Sigmoid colon (tissue), 7 donors: Measurements from ENCODE around the gene MATN4. TPM values are rescaled to one million over a fixed set of nuclear protein-coding genes. Genes with fewer than 3 reads are reported as not detected.

ENCODE experiments used
- DNase-seq: peaks from one replicate; pipeline ENCODE4 v3.0.0-alpha.2; 2019
- H3K27ac ChIP-seq, 4 donors: fragments of 200-600 bp; sonication (generic); one replicate each; pipeline ENCODE4 v1.5.1; 2016 to 2019; ENCODE audit warnings: mild to moderate bottlenecking in 1 of 4
- H3K27me3 ChIP-seq, 3 donors: fragments of 200-600 bp; sonication (generic); one replicate each; pipeline ENCODE4 v1.5.1; 2019; ENCODE audit warnings: mild to moderate bottlenecking in 1 of 3
- H3K36me3 ChIP-seq, 4 donors: fragments of 200-600 bp; sonication (generic); one replicate each; pipeline ENCODE4 v1.5.1; 2016 to 2019
- H3K4me1 ChIP-seq, 4 donors: fragments of 200-600 bp; sonication (generic); one replicate each; pipeline ENCODE4 v1.5.1; 2017 to 2019
- H3K4me3 ChIP-seq, 4 donors: fragments of 200-600 bp; sonication (generic); one replicate each; pipeline ENCODE4 v1.5.1; 2017 to 2019; ENCODE audit warnings: mild to moderate bottlenecking in 2 of 4, moderate library complexity in 1 of 4
- H3K9me3 ChIP-seq, 4 donors: fragments of 200-600 bp in 3 of 4; sonication (generic) in 3 of 4; one replicate each; pipeline versions ENCODE4 v1.5.1 to v1.6.1; 2013 to 2019
- CTCF ChIP-seq, 4 experiments: fragments of 450-650 bp in 3 of 4; fragments of 200-600 bp in 1 of 4; IDR thresholded peaks; one replicate each; pipeline ENCODE4 v1.5.1; 2016 to 2019; ENCODE audit warnings: antibody characterized with exemption in 4 of 4, mild to moderate bottlenecking in 3 of 4, moderate library complexity in 2 of 4
- EP300 ChIP-seq, 4 donors: sonication (generic); formaldehyde crosslinking; IDR thresholded peaks; one replicate each; pipeline ENCODE4 v1.6.1; 2017; ENCODE audit warnings: antibody characterized with exemption in 4 of 4
- POLR2A ChIP-seq, 2 donors: fragments of 450-650 bp; IDR thresholded peaks; one replicate each; pipeline ENCODE4 v1.6.1; 2016; ENCODE audit warnings: antibody characterized with exemption in 2 of 2, mild to moderate bottlenecking in 2 of 2, moderate library complexity in 2 of 2
- POLR2AphosphoS5 ChIP-seq, 4 donors: sonication (generic); formaldehyde crosslinking; IDR thresholded peaks; one replicate each; pipeline ENCODE4 v1.6.1; 2017; ENCODE audit warnings: antibody characterized with exemption in 4 of 4
- WGBS, 2 donors: extraction: QIAGEN DNeasy Blood & Tissue Kit; methylation state at CpG; one replicate each; pipeline ENCODE4 v1.1.7; 2013; 5-methylcytosine and 5-hydroxymethylcytosine counted together
- intact Hi-C: fragments of 100-400 bp; cut with DNase I; formaldehyde crosslinking; loops from one replicate; pipeline ENCODE4 v1.15.1; 2023
- polyA plus RNA-seq, 3 donors: library from polyadenylated mRNA; stranded (reverse); fragments of 200-250 nt; gene quantifications; one replicate each; pipeline ENCODE4 v1.2.3, GENCODE V29; 2013
- total RNA-seq, 4 donors: library from RNA; depleted of rRNA; stranded (reverse); fragments of >200 nt; gene quantifications; one replicate each; pipeline ENCODE4 v1.1.0, GENCODE V29; 2016
- donor health status: healthy with polysubstance abuse.
- donor health status: Bipolar disorder and iron deficiency.
- donor health status: healthy.

Gene MATN4
- total and polyA plus RNA-seq, 7 donors, result 0.17 TPM; not detected in 6

DNA sequence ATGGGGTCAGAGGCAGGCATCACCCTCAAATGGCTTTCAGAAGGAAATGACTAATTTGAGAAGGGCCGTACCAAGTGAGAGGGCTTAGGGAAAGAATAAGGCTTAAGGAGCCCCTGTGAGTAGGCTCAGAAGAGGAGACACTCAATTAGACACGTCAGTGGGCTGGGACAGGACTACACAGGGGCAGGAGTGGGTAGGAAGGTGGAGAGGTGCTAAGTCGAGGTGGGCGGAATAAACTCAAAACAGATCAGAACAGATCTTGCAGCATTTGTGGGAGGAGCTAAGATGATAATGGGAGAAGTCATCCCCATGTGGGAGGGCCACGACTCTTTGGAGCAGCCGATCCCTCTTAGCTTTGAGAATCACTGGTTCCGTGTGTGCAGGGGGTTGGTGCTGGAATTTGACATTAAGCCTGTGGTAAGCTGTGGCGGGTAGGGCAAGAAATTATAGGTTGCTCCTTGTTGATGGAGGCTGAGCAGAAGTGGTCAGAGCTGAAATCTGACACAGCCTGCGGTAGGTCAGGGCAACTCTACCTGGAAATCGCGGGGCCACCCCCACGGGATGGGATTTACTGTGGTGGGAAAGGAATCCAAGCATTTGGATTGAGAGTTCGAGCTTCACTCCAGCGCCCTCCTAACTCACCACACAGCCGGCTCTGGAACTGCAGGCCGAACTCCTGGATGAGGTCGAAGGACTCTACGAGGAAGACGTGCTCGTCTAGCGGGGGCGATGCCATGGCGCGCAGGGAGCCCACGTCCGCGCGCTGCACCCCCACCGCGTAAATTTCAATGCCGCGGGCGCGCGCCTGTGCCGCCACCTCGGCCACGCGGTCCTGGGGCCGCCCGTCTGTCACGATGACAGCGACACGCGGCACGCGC is 4.3 kb downstream of the MATN4 start:
- TF ChIP-seq EP300 (IDR thresholded peaks at IDR 0.05) (no peak), POLR2A (IDR thresholded peaks at IDR 0.05) (no peak), POLR2AphosphoS5 (IDR thresholded peaks at IDR 0.05) (no peak), CTCF (IDR thresholded peaks at IDR 0.05) (no peak)
- Histone ChIP-seq H3K4me1 (peaks cover 0 to 8% (median 3%) of the 10 kb centered on the region in 4 donors), H3K4me3 (no peak overlapping the region), H3K27me3 (peaks cover 5 to 41% (median 26%) of the 10 kb centered on the region in 3 donors), H3K9me3 (no peaks in the 10 kb centered on the region), H3K27ac (no peak overlapping the region), H3K36me3 (no peaks in the 10 kb centered on the region)
- DNase-seq, result no peak
- 47 to 70% methylated on average over 47 of the region's 47 CpGs for WGBS, 2 donors
- intact Hi-C loops, result no loop called here

DNA sequence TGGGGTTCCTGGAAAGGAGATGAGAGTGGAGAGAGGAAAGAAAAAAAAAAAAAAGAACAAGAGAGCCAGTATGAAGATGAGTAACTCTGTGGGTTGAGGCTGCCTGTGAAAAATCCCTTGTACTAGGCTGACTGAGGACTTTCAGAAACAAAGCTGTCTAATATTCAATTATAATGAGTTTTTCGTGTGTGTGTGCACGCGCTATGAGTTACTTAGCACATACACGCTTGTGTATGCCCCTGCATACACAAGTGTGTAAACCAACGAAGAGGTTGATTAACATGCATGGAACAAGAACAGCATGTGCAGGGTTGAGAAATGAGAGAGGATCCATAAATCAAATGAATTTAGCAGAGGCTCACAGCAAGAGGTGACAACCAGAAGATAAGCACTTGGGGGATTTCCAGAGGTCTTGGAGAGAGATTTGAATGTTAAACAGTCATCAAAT is 6.3 kb downstream of the MATN4 start:
- no peak for DNase-seq
- intact Hi-C loops, result no loop called here
- H3K27ac ChIP-seq, result no peak overlapping the region
- 89% methylated on average over 5 of the region's 5 CpGs for WGBS, 2 donors
- TF ChIP-seq POLR2AphosphoS5 (IDR thresholded peaks at IDR 0.05) (no peak), EP300 (IDR thresholded peaks at IDR 0.05) (no peak), POLR2A (IDR thresholded peaks at IDR 0.05) (no peak), CTCF (IDR thresholded peaks at IDR 0.05) (no peak)
- H3K36me3 ChIP-seq, result no peaks in the 10 kb centered on the region
- H3K4me3 ChIP-seq, result no peak overlapping the region
- peaks cover 5 to 41% (median 24%) of the 10 kb centered on the region in 3 donors for H3K27me3 ChIP-seq
- no peaks in the 10 kb centered on the region for H3K9me3 ChIP-seq
- peaks cover 0 to 7% (median 3%) of the 10 kb centered on the region in 4 donors for H3K4me1 ChIP-seq

GRCh38 chr20:45300961-45301360 is 7.1 kb downstream of the MATN4 start:
- TF ChIP-seq POLR2A (IDR thresholded peaks at IDR 0.05), result no peak
- no peak for TF ChIP-seq EP300 (IDR thresholded peaks at IDR 0.05)
- TF ChIP-seq CTCF (IDR thresholded peaks at IDR 0.05), result no peak
- TF ChIP-seq POLR2AphosphoS5 (IDR thresholded peaks at IDR 0.05), result no peak
- WGBS, 2 donors, result 46 to 55% methylated on average over 4 of the region's 4 CpGs
- Histone ChIP-seq H3K4me1 (no peaks in the 10 kb centered on the region), H3K27ac (no peak overlapping the region), H3K9me3 (no peaks in the 10 kb centered on the region), H3K4me3 (no peak overlapping the region), H3K27me3 (peaks cover 0 to 38% (median 17%) of the 10 kb centered on the region in 3 donors), H3K36me3 (no peaks in the 10 kb centered on the region)
- intact Hi-C loops, result no loop called here
- DNase-seq, result no peak

DNA sequence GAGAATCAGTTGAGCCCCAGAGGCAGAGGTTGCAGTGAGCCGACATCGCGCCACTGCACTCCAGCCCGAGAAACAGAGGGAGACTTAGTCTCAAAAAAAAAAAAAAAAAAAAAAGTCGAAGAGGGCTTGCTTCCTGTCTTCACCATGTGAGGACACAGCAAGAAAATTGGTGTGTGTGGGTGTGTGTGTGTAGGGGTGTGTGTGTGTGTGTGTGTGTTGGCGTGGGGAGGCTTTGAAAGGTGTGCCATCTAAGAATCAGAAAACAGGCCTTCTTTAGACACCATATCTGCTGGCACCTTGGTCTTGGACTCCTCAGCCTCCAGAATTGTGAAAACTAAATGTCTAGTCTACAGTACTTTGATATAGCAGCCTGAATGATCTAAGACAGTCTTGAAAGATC is 8.3 kb downstream of the MATN4 start:
- no peaks in the 10 kb centered on the region for H3K36me3 ChIP-seq
- H3K4me1 ChIP-seq, result no peaks in the 10 kb centered on the region
- intact Hi-C loops, result loop anchor here (10.0 kb wide), 1 partner anchor 285 kb away; no protein-coding TSS in a partner anchor
- H3K27ac ChIP-seq, result no peak overlapping the region
- no peak for DNase-seq
- WGBS, 2 donors, result 91 to 94% methylated on average over 6 of the region's 6 CpGs
- H3K9me3 ChIP-seq, result no peaks in the 10 kb centered on the region
- TF ChIP-seq POLR2AphosphoS5 (IDR thresholded peaks at IDR 0.05) (no peak), CTCF (IDR thresholded peaks at IDR 0.05) (no peak), EP300 (IDR thresholded peaks at IDR 0.05) (no peak), POLR2A (IDR thresholded peaks at IDR 0.05) (no peak)
- peaks cover 0 to 40% (median 11%) of the 10 kb centered on the region in 3 donors for H3K27me3 ChIP-seq
- H3K4me3 ChIP-seq, result no peak overlapping the region
